ENCODE results near the gene TSPYL1.

TSPYL1 gene

GRCh38 chr6:116309001-116309400, 29.3 kb upstream of the TSPYL1 start:
- TF ChIP-seq, protein P1, sequence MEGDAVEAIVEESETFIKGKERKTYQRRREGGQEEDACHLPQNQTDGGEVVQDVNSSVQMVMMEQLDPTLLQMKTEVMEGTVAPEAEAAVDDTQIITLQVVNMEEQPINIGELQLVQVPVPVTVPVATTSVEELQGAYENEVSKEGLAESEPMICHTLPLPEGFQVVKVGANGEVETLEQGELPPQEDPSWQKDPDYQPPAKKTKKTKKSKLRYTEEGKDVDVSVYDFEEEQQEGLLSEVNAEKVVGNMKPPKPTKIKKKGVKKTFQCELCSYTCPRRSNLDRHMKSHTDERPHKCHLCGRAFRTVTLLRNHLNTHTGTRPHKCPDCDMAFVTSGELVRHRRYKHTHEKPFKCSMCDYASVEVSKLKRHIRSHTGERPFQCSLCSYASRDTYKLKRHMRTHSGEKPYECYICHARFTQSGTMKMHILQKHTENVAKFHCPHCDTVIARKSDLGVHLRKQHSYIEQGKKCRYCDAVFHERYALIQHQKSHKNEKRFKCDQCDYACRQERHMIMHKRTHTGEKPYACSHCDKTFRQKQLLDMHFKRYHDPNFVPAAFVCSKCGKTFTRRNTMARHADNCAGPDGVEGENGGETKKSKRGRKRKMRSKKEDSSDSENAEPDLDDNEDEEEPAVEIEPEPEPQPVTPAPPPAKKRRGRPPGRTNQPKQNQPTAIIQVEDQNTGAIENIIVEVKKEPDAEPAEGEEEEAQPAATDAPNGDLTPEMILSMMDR (IDR thresholded peaks at IDR 0.05; ENCODE audit: control insufficient read depth, extremely low read depth, insufficient read depth) = no peak
- no peak overlapping the region for H3K4me3 ChIP-seq (ENCODE audit: low read depth, low read length)
- DNase-seq (ENCODE audit: low read depth) = no peak

DNA sequence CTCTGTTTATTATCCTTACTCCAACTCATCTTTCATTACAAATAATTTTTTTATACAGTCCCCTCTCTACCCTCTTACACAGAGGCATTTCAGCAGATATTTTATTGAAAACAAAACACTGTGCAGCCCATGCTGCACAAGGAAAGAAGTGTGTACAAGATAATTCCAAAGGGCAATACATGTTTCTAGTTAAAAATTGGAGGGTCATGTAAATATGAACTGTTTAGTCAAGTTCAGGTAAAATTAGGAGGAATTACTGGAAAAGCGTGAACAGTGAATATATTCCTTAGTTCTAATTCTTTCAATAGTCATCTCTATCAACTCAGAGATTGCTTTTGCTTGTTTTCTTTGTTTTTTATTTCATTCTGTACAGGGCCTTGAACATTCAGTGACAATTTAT, 27.9 kb upstream of the TSPYL1 start:
- no peak for DNase-seq (ENCODE audit: low read depth)
- TF ChIP-seq, protein P1 (IDR thresholded peaks at IDR 0.05; ENCODE audit: control insufficient read depth, extremely low read depth, insufficient read depth) = no peak
- H3K4me3 ChIP-seq (ENCODE audit: low read depth, low read length) = no peak overlapping the region

GRCh38 chr6:116307001-116307400, 27.3 kb upstream of the TSPYL1 start:
- no peak for DNase-seq (ENCODE audit: low read depth)
- TF ChIP-seq, protein P1 (IDR thresholded peaks at IDR 0.05; ENCODE audit: control insufficient read depth, extremely low read depth, insufficient read depth) = no peak
- H3K4me3 ChIP-seq (ENCODE audit: low read depth, low read length) = no peak overlapping the region

DNA sequence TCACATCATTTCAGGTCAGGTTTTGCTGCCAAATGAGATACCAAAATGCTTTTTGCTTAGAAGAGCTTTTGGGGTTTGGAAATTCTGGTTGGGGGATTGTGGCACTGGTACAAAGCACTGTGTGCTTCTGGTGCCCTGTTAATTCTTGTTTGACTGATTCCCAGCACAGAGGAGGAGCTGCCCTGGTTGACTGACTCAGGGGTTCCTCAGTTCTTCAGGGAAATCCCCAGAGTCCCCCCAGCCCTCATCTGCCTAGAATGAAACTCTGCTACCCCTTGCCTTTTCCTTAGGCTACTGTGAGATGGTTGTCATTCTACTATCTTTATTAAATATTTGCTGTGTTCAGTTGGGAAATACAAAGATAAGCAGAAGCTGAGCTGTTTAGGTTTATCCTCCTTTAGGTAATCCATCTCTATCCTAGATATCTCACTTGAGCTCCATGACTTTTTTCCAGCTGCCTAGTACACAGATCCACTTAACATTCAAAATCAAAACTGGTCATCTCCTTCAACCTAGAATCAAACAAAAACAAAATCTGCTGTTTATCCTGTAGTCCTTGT, 24.9 kb upstream of the TSPYL1 start:
- no peak for DNase-seq (ENCODE audit: low read depth)
- no peak overlapping the region for H3K4me3 ChIP-seq (ENCODE audit: low read depth, low read length)
- TF ChIP-seq, protein P1 (IDR thresholded peaks at IDR 0.05; ENCODE audit: control insufficient read depth, extremely low read depth, insufficient read depth) = no peak

DNA sequence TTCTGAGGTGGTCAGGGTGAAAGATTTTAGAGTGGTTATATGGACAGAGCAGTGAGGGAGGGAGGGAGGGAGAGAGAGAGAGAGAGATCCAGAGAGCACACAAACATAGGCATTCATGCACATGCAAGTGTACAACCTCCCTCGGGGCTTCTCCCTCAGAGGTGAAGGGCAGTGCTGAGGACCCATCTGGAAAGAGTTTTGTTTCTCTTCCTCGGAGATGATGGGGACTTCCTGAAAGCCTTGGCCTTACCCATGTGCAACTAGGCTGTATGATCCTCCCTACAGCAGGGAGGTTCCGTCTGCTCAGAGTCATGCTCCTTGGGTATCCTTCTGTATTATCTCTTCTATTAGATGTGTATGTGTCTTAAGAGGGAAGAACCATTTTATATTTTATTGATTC, 21.4 kb upstream of the TSPYL1 start:
- no peak overlapping the region for H3K4me3 ChIP-seq (ENCODE audit: low read depth, low read length)
- TF ChIP-seq, protein P1 (IDR thresholded peaks at IDR 0.05; ENCODE audit: control insufficient read depth, extremely low read depth, insufficient read depth) = no peak
- DNase-seq (ENCODE audit: low read depth) = no peak

GRCh38 chr6:116300566-116300965, 20.8 kb upstream of the TSPYL1 start:
- TF ChIP-seq, protein P1 (IDR thresholded peaks at IDR 0.05; ENCODE audit: control insufficient read depth, extremely low read depth, insufficient read depth) = no peak
- no peak for DNase-seq (ENCODE audit: low read depth)
- no peak overlapping the region for H3K4me3 ChIP-seq (ENCODE audit: low read depth, low read length)

DNA sequence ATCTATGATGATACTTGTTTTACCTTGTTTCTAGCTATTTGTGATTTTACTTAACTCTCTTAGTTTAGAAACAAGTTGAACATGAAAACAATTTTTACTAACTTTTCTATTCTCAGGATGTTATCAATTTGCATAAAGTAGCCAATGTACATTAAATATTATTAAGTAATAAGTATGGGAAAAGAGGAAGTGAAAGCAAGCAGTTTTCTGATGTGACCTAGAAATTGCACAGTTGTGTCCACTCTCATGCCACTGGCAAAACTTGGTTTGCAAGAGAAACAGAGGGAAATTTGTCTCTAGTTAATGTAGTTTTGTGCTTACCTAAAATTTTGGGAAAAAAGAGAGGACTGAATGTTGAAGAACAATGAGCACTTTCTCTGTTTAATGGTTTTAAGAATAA, 19.2 kb upstream of the TSPYL1 start:
- no peak overlapping the region for H3K4me3 ChIP-seq (ENCODE audit: low read depth, low read length)
- no peak for DNase-seq (ENCODE audit: low read depth)
- TF ChIP-seq, protein P1 (IDR thresholded peaks at IDR 0.05; ENCODE audit: control insufficient read depth, extremely low read depth, insufficient read depth) = no peak

Data from LNCaP clone FGC (cell line).